H9 (cell line): ENCODE data around the gene SSBP2. TPM values are rescaled to one million over a fixed set of nuclear protein-coding genes. Genes with fewer than 3 reads are reported as not detected.

Source experiments
- DNase-seq: peaks from one replicate; pipeline ENCODE4 v3.0.0-alpha.2; 2017
- H2AFZ ChIP-seq: one replicate; pipeline ENCODE4 v1.6.1; 2013; ENCODE audit warnings: mild to moderate bottlenecking, low read length, control low read depth, moderate library complexity
- H2AK5ac ChIP-seq: 2 replicates; pipeline ENCODE4 v1.6.1; 2013; ENCODE audit warnings: low read length, control low read depth, mixed read lengths; ENCODE audit not compliant: insufficient read length
- H2BK120ac ChIP-seq: one replicate; pipeline ENCODE4 v1.6.1; 2013; ENCODE audit warnings: low read depth, mild to moderate bottlenecking, low read length, control low read depth, inconsistent platforms; ENCODE audit not compliant: poor library complexity, severe bottlenecking
- H2BK12ac ChIP-seq: 2 replicates; pipeline ENCODE4 v1.6.1; 2013; ENCODE audit warnings: low read length, control low read depth, mixed read lengths, low read depth; ENCODE audit not compliant: insufficient read length
- H2BK15ac ChIP-seq: 2 replicates; pipeline ENCODE4 v1.6.1; 2013; ENCODE audit warnings: low read depth, low read length, control low read depth
- H2BK20ac ChIP-seq: one replicate; pipeline ENCODE4 v1.6.1; 2013; ENCODE audit warnings: low read depth, mild to moderate bottlenecking, low read length, control low read depth, inconsistent platforms; ENCODE audit not compliant: poor library complexity, severe bottlenecking
- H2BK5ac ChIP-seq: 2 replicates; pipeline ENCODE4 v1.6.1; 2013; ENCODE audit warnings: low read length, control low read depth, mixed read lengths; ENCODE audit not compliant: insufficient read length
- H3K14ac ChIP-seq: 2 replicates; pipeline ENCODE4 v1.6.1; 2013; ENCODE audit warnings: low read length, control low read depth; ENCODE audit not compliant: insufficient read depth
- H3K18ac ChIP-seq: 2 replicates; pipeline ENCODE4 v1.6.1; 2013; ENCODE audit warnings: low read depth, mild to moderate bottlenecking, mixed read lengths, low read length, control low read depth; ENCODE audit not compliant: insufficient read length
- H3K23ac ChIP-seq: 2 replicates; pipeline ENCODE4 v1.6.1; 2013; ENCODE audit warnings: low read length, control low read depth, mixed read lengths, low read depth; ENCODE audit not compliant: insufficient read length
- H3K23me2 ChIP-seq: 2 replicates; pipeline ENCODE4 v1.6.1; 2013; ENCODE audit warnings: low read depth, mild to moderate bottlenecking, mixed read lengths, low read length, control low read depth; ENCODE audit not compliant: insufficient read length, poor library complexity, severe bottlenecking
- H3K27ac ChIP-seq: 2 replicates; pipeline ENCODE4 v1.5.1; 2013; ENCODE audit warnings: low read length, control low read depth, mixed read lengths, low read depth; ENCODE audit not compliant: insufficient read length
- H3K27me3 ChIP-seq: 2 replicates; pipeline ENCODE4 v1.6.1; 2013; ENCODE audit warnings: low read length, control low read depth, inconsistent platforms; ENCODE audit not compliant: insufficient read depth
- H3K4ac ChIP-seq: 2 replicates; pipeline ENCODE4 v1.6.1; 2013; ENCODE audit warnings: low read depth, mild to moderate bottlenecking, control low read depth, inconsistent platforms, low read length, moderate library complexity
- H3K4me1 ChIP-seq: 2 replicates; pipeline ENCODE4 v1.6.1; 2013; ENCODE audit warnings: low read length, control low read depth, inconsistent platforms; ENCODE audit not compliant: insufficient read depth
- H3K4me2 ChIP-seq: 2 replicates; pipeline ENCODE4 v1.6.1; 2013; ENCODE audit warnings: low read length, control low read depth, mixed read lengths; ENCODE audit not compliant: insufficient read length, insufficient read depth
- H3K56ac ChIP-seq: 2 replicates; pipeline ENCODE4 v1.6.1; 2013; ENCODE audit warnings: low read depth, mild to moderate bottlenecking, mixed read lengths, low read length, control low read depth; ENCODE audit not compliant: insufficient read length
- H3K79me1 ChIP-seq: 2 replicates; pipeline ENCODE4 v1.6.1; 2013; ENCODE audit warnings: low read depth, mild to moderate bottlenecking, moderate library complexity, low read length, control low read depth, inconsistent platforms; ENCODE audit not compliant: insufficient read depth, poor library complexity, severe bottlenecking
- H3K79me2 ChIP-seq: 2 replicates; pipeline ENCODE4 v1.6.1; 2013; ENCODE audit warnings: low read length, control low read depth, inconsistent platforms; ENCODE audit not compliant: insufficient read depth
- H3K9ac ChIP-seq: 2 replicates; pipeline ENCODE4 v1.6.1; 2013; ENCODE audit warnings: low read length, control low read depth, mixed read lengths; ENCODE audit not compliant: insufficient read length; ENCODE audit errors: extremely low read depth
- H3K9me3 ChIP-seq: one replicate; pipeline ENCODE4 v1.6.1; 2013; ENCODE audit warnings: low read depth, low read length, inconsistent platforms; ENCODE audit not compliant: control insufficient read depth
- H3T11ph ChIP-seq: one replicate; pipeline ENCODE4 v1.6.1; 2013; ENCODE audit warnings: mild to moderate bottlenecking, low read length, control low read depth, inconsistent platforms
- H4K20me1 ChIP-seq: one replicate; pipeline ENCODE4 v1.6.1; 2013; ENCODE audit not compliant: control insufficient read depth, insufficient read length, insufficient read depth
- H4K5ac ChIP-seq: 2 replicates; pipeline ENCODE4 v1.6.1; 2013; ENCODE audit warnings: low read depth, mild to moderate bottlenecking, mixed read lengths, low read length, control low read depth; ENCODE audit not compliant: insufficient read length
- H4K8ac ChIP-seq: replicated peaks from 2 replicates; pipeline ENCODE4 v1.6.1; 2013; ENCODE audit warnings: low read length, control low read depth, mixed read lengths, low read depth; ENCODE audit not compliant: insufficient read length
- H4K91ac ChIP-seq: 2 replicates; pipeline ENCODE4 v1.6.1; 2013; ENCODE audit warnings: low read depth, mild to moderate bottlenecking, moderate library complexity, mixed read lengths, low read length, control low read depth; ENCODE audit not compliant: insufficient read length
- H3K27ac Mint-ChIP-seq, 3 experiments: 2 replicates in 2 of 3; 3 replicates in 1 of 3; pipeline ENCODE4 v1.8.0; 2020 to 2021; ENCODE audit warnings: mixed read lengths in 3 of 3, mild to moderate bottlenecking in 1 of 3, moderate library complexity in 1 of 3
- H3K27me3 Mint-ChIP-seq: 2 replicates; pipeline ENCODE4 v1.8.0; 2021; ENCODE audit warnings: low read depth, mild to moderate bottlenecking, moderate library complexity, mixed read lengths
- H3K36me3 Mint-ChIP-seq, 3 experiments: 2 replicates in 2 of 3; 3 replicates in 1 of 3; pipeline ENCODE4 v1.8.0; 2020 to 2021; ENCODE audit warnings: low read depth in 3 of 3, mixed read lengths in 3 of 3; ENCODE audit not compliant: insufficient read depth in 1 of 3
- H3K4me1 Mint-ChIP-seq, 2 experiments: 2 replicates each; pipeline ENCODE4 v1.8.0; 2020; ENCODE audit warnings: mixed read lengths in 2 of 2
- H3K4me3 Mint-ChIP-seq, 2 experiments: 2 replicates in 1 of 2; 3 replicates in 1 of 2; pipeline ENCODE4 v1.8.0; 2020 to 2021; ENCODE audit warnings: mild to moderate bottlenecking in 2 of 2, mixed read lengths in 2 of 2, moderate library complexity in 1 of 2
- H3K9me3 Mint-ChIP-seq, 2 experiments: 2 replicates in 1 of 2; 3 replicates in 1 of 2; pipeline ENCODE4 v1.8.0; 2020; ENCODE audit warnings: mild to moderate bottlenecking in 2 of 2, mixed read lengths in 2 of 2, moderate library complexity in 1 of 2
- CTCF ChIP-seq: fragments of 200-600 bp; sonication (generic); conservative IDR thresholded peaks from 3 replicates; pipeline ENCODE4 v1.8.0; 2021; ENCODE audit warnings: antibody characterized with exemption, mild to moderate bottlenecking
- WGBS: extraction: QIAGEN DNeasy Blood & Tissue Kit; methylation state at CpG from one replicate; pipeline ENCODE4 v1.1.7; 2013; ENCODE audit warnings: missing lambda C conversion rate, low lambda C conversion rate, mixed read lengths; ENCODE audit not compliant: insufficient read length; ENCODE audit errors: extremely low coverage; 5-methylcytosine and 5-hydroxymethylcytosine counted together
- total RNA-seq: library from RNA; stranded (reverse); gene quantifications from 2 replicates; pipeline ENCODE4 v1.2.1, GENCODE V29; 2021

The SSBP2 gene
- total RNA-seq, 1 experiment from 2014 or later = 35.6 TPM

- Histone ChIP-seq H3K9me3 (no peaks in the 10 kb centered on the region), H3K27ac (no peak overlapping the region), H3K14ac (no peak overlapping the region), H4K20me1 (no peaks in the 10 kb centered on the region), H2AK5ac (no peak overlapping the region), H3K9ac (no peak overlapping the region), H3K23ac (no peak overlapping the region), H2AFZ (no peak overlapping the region), H3K4me1 (no peaks in the 10 kb centered on the region), H2BK15ac (no peak overlapping the region), H2BK20ac (no peak overlapping the region), H4K91ac (no peak overlapping the region), H4K8ac (no peak overlapping the region), H3K4ac (no peak overlapping the region), H3K23me2 (no peaks in the 10 kb centered on the region), H2BK120ac (no peak overlapping the region), H2BK5ac (no peak overlapping the region), H3K79me1 (no peaks in the 10 kb centered on the region), H3K27me3 (no peaks in the 10 kb centered on the region), H3K18ac (no peak overlapping the region), H3K79me2 (no peaks in the 10 kb centered on the region), H4K5ac (no peak overlapping the region), H2BK12ac (no peak overlapping the region), H3K56ac (no peak overlapping the region), H3K4me2 (no peak overlapping the region), H3T11ph (no peak overlapping the region)
- Mint-ChIP-seq H3K36me3 (peaks cover 3 to 12% (median 6%) of the 10 kb centered on the region in 3 experiments; a peak in 6 of 7 replicates), H3K4me1 (no peaks in the 10 kb centered on the region), H3K4me3 (no peak overlapping the region), H3K9me3 (peaks cover 7 to 8% of the 10 kb centered on the region in 2 experiments; a peak in 4 of 5 replicates), H3K27me3 (no peaks in the 10 kb centered on the region), H3K27ac (no peak overlapping the region)
- no CpG with 5 or more reads among the region's 3 CpGs for WGBS
- TF ChIP-seq CTCF = no peak
- no peak for DNase-seq
Observed at GRCh38 chr5:81675420-81675819, 75.5 kb downstream of the SSBP2 start.
